HCT116 (cell line): Measurements from ENCODE around the gene CLPTM1L. TPM values are rescaled to one million over a fixed set of nuclear protein-coding genes. Genes with fewer than 3 reads are reported as not detected.

ENCODE experiments used
- ATAC-seq: fragments of 200-7000 bp; cut with Tn5 transposase; 2 replicates; pipeline ENCODE4 v1.9.1; 2020; ENCODE audit warnings: mild to moderate bottlenecking, moderate library complexity
- BruUV-seq: library from RNA; stranded (reverse); fragments of 400-500 nt; replicated peaks from 2 replicates; lab custom pipeline; 2021; lab: Mats Ljungman, UMichigan
- CTCF ChIA-PET: fragments of 300-600 bp; sonication (Branson Sonifier 250); formaldehyde crosslinking; loops from one replicate; lab custom pipeline; 2021; ENCODE audit warnings: antibody characterized with exemption; lab: Charles Lee
- POLR2A ChIA-PET: fragments of 300-600, 350-600 bp; sonication (Branson Sonifier 250); formaldehyde crosslinking; loops from one replicate; lab custom pipeline; 2021; ENCODE audit warnings: antibody characterized with exemption; lab: Charles Lee
- RAD21 ChIA-PET, 2 experiments: fragments of 300-600 bp; sonication (Branson Sonifier 250); formaldehyde crosslinking; loops; one replicate each; lab custom pipeline; 2023; ENCODE audit warnings: low total read pairs in 2 of 2; ENCODE audit not compliant: uncharacterized antibody in 2 of 2, unreplicated experiment in 2 of 2, low non-redundant PET in 1 of 2; lab: Charles Lee
- DNase-seq: peaks from one replicate; pipeline ENCODE4 v3.0.0-alpha.2; 2010; ENCODE audit warnings: low read depth, low spot score
- H2AFZ ChIP-seq: fragments of 200-600 bp; shearing (Covaris generic), sonication (generic); 2 replicates; pipeline ENCODE4 v1.6.1; 2017; ENCODE audit warnings: low read depth, mixed run types, mixed read lengths, antibody characterized with exemption, low read length; ENCODE audit not compliant: poor library complexity, severe bottlenecking
- H3K27ac ChIP-seq: 2 replicates; pipeline ENCODE4 v1.5.1; 2012; ENCODE audit warnings: low read depth, low read length
- H3K27me3 ChIP-seq: fragments of 200-600 bp; sonication (generic); 2 replicates; pipeline ENCODE4 v1.6.1; 2016; ENCODE audit warnings: mixed run types, low read length, mixed read lengths; ENCODE audit not compliant: insufficient read depth
- H3K36me3 ChIP-seq, 2 experiments: fragments of 200-500 bp in 1 of 2; fragments of 200-600 bp in 1 of 2; sonication (Bioruptor generic) in 1 of 2; sonication (generic) in 1 of 2; 2 replicates each; pipeline versions ENCODE4 v1.5.1 to v1.6.1; 2014 to 2016; ENCODE audit warnings: low read length in 2 of 2, inconsistent platforms in 1 of 2, mixed read lengths in 1 of 2, mixed run types in 1 of 2; ENCODE audit not compliant: insufficient read depth in 2 of 2, control insufficient read depth in 1 of 2
- H3K4me1 ChIP-seq, 2 experiments: fragments of 200-600 bp in 1 of 2; sonication (generic) in 1 of 2; 2 replicates each; pipeline versions ENCODE4 v1.5.1 to v1.6.1; 2012 to 2017; ENCODE audit warnings: low read length in 2 of 2, inconsistent platforms in 1 of 2, mild to moderate bottlenecking in 1 of 2, mixed read lengths in 1 of 2, mixed run types in 1 of 2, moderate library complexity in 1 of 2; ENCODE audit not compliant: insufficient read depth in 2 of 2, control insufficient read depth in 1 of 2
- H3K4me2 ChIP-seq: fragments of 200-600 bp; sonication (generic); 2 replicates; pipeline ENCODE4 v1.6.1; 2017; ENCODE audit warnings: mixed run types, low read length, mixed read lengths
- H3K4me3 ChIP-seq, 2 experiments: fragments of 200-600 bp in 1 of 2; sonication (generic) in 1 of 2; replicated peaks in 1 of 2; 2 replicates each; pipeline ENCODE4 v1.5.1; 2011 to 2016; ENCODE audit warnings: low read length in 2 of 2, control low read depth in 1 of 2, low read depth in 1 of 2, mild to moderate bottlenecking in 1 of 2, mixed read lengths in 1 of 2, mixed run types in 1 of 2
- H3K79me2 ChIP-seq: fragments of 200-600 bp; sonication (generic); 2 replicates; pipeline ENCODE4 v1.6.1; 2017; ENCODE audit warnings: mild to moderate bottlenecking, mixed run types, low read length, moderate library complexity, mixed read lengths; ENCODE audit not compliant: insufficient read depth
- H3K9ac ChIP-seq: fragments of 200-600 bp; sonication (generic); 2 replicates; pipeline ENCODE4 v1.6.1; 2016; ENCODE audit warnings: low read length, mixed read lengths
- H3K9me2 ChIP-seq: fragments of 200-600 bp; sonication (generic), shearing (Covaris generic); 2 replicates; pipeline ENCODE4 v1.6.1; 2017; ENCODE audit warnings: mixed run types, mild to moderate bottlenecking, moderate library complexity; ENCODE audit not compliant: insufficient read depth
- H3K9me3 ChIP-seq, 2 experiments: fragments of 200-500 bp in 1 of 2; fragments of 200-600 bp in 1 of 2; sonication (Bioruptor generic) in 1 of 2; sonication (generic) in 1 of 2; 2 replicates each; pipeline ENCODE4 v1.6.1; 2014 to 2017; ENCODE audit warnings: low read length in 2 of 2, mixed read lengths in 2 of 2, inconsistent platforms in 1 of 2, low read depth in 1 of 2, mild to moderate bottlenecking in 1 of 2, mixed run types in 1 of 2, moderate library complexity in 1 of 2; ENCODE audit not compliant: control insufficient read depth in 1 of 2, insufficient read depth in 1 of 2
- H4K20me1 ChIP-seq: fragments of 200-600 bp; sonication (generic), shearing (Covaris generic); 2 replicates; pipeline ENCODE4 v1.6.1; 2017; ENCODE audit warnings: mixed run types, mild to moderate bottlenecking, moderate library complexity; ENCODE audit not compliant: insufficient read depth
- ATF3 ChIP-seq: IDR thresholded peaks from 2 replicates; pipeline ENCODE4 v1.6.1; 2012
- CEBPB ChIP-seq: IDR thresholded peaks from 2 replicates; pipeline ENCODE4 v1.6.1; 2012; ENCODE audit warnings: low read depth
- CTCF ChIP-seq, 3 experiments: fragments of 200-600 bp in 1 of 3; sonication (generic) in 1 of 3; IDR thresholded peaks in 2 of 3; conservative IDR thresholded peaks in 1 of 3; 2 replicates each; pipeline ENCODE4 v1.5.1; 2012 to 2017; ENCODE audit warnings: low read depth in 2 of 3, low read length in 2 of 3, antibody characterized with exemption in 1 of 3, borderline replicate concordance in 1 of 3, control low read depth in 1 of 3, mild to moderate bottlenecking in 1 of 3, mixed read lengths in 1 of 3, mixed run types in 1 of 3, moderate library complexity in 1 of 3; ENCODE audit not compliant: insufficient read depth in 1 of 3
- EZH2 ChIP-seq: fragments of 200-600 bp; sonication (generic); IDR thresholded peaks from 2 replicates; pipeline ENCODE4 v1.6.1; 2017; ENCODE audit warnings: antibody characterized with exemption, mixed run types
- EZH2phosphoT487 ChIP-seq: fragments of 200-600 bp; IDR thresholded peaks from 2 replicates; pipeline ENCODE4 v1.6.1; 2018; ENCODE audit warnings: antibody characterized with exemption, borderline replicate concordance
- JUND ChIP-seq: IDR thresholded peaks from 2 replicates; pipeline ENCODE4 v1.6.1; 2012
- POLR2A ChIP-seq: IDR thresholded peaks from 2 replicates; pipeline ENCODE4 v1.7.0; 2011; ENCODE audit warnings: borderline replicate concordance; ENCODE audit not compliant: insufficient read depth, insufficient read length; ENCODE audit errors: extremely low read depth
- POLR2AphosphoS5 ChIP-seq: IDR thresholded peaks from 2 replicates; pipeline ENCODE4 v1.6.1; 2011; ENCODE audit warnings: mild to moderate bottlenecking, low read depth, low read length, moderate library complexity
- RAD21 ChIP-seq: IDR thresholded peaks from 2 replicates; pipeline ENCODE4 v1.6.1; 2012; ENCODE audit warnings: low read depth, mild to moderate bottlenecking
- REST ChIP-seq: IDR thresholded peaks from 2 replicates; pipeline ENCODE4 v1.6.1; 2012; ENCODE audit warnings: low read depth
- TCF7L2 ChIP-seq: IDR thresholded peaks from 2 replicates; pipeline ENCODE4 v1.7.0; 2011; ENCODE audit warnings: borderline replicate concordance, inconsistent platforms; ENCODE audit not compliant: insufficient read depth, insufficient read length; ENCODE audit errors: extremely low read depth
- YY1 ChIP-seq: IDR thresholded peaks from 2 replicates; pipeline ENCODE4 v1.6.1; 2011; ENCODE audit warnings: low read length, low read depth, moderate library complexity, mild to moderate bottlenecking; ENCODE audit not compliant: insufficient replicate concordance; ENCODE audit errors: extremely low read depth
- intact Hi-C: fragments of 100-400 bp; cut with micrococcal nuclease; formaldehyde crosslinking; loops from 2 replicates; pipeline ENCODE4 v1.10.0; 2022
- total RNA-seq: library from RNA; stranded (reverse); gene quantifications from one replicate; pipeline ENCODE4 v1.2.1, GENCODE V29; 2021; ENCODE audit not compliant: unreplicated experiment

Gene CLPTM1L
- total RNA-seq, 1 experiment from 2014 or later = 98.4 TPM

GRCh38 chr5:1325191-1325741, 19.6 kb downstream of the CLPTM1L start:
- H3K4me1 ChIP-seq = peaks cover 20 to 35% of the 10 kb centered on the region in 2 experiments
- no peaks in the 10 kb centered on the region for H3K27me3 ChIP-seq
- intact Hi-C loops = no loop called here
- ChIA-PET CTCF (no interaction called here), POLR2A (no interaction called here), RAD21 (no interaction called here)
- no peak overlapping the region for H2AFZ ChIP-seq
- H3K36me3 ChIP-seq = peaks cover 11 to 45% of the 10 kb centered on the region in 2 experiments; a peak in 3 of 4 replicates
- no peaks in the 10 kb centered on the region for H3K9me3 ChIP-seq
- H3K27ac ChIP-seq = no peak overlapping the region
- no peak for DNase-seq
- ATAC-seq = no peak
- H3K9ac ChIP-seq = no peak overlapping the region
- no peaks in the 10 kb centered on the region for H3K9me2 ChIP-seq
- BruUV-seq = no TSS peak
- H3K4me3 ChIP-seq = no peak overlapping the region
- H4K20me1 ChIP-seq = peaks cover 5% of the 10 kb centered on the region; the same call in 1 of the 2 replicates
- no peak for TF ChIP-seq CTCF (IDR thresholded peaks at IDR 0.05 in 2 of 3, conservative IDR thresholded peaks at IDR 0.05 in 1 of 3; ENCODE audit: borderline replicate concordance in 1 of 3, insufficient read depth in 1 of 3, low read depth in 2 of 3, low read length in 2 of 3)
- TF ChIP-seq EZH2 = no peak
- no peak for TF ChIP-seq REST
- no peak for TF ChIP-seq EZH2phosphoT487
- TF ChIP-seq YY1 = no peak
- TF ChIP-seq TCF7L2 = no peak
- TF ChIP-seq ATF3 = no peak
- TF ChIP-seq RAD21 = no peak
- no peak for TF ChIP-seq CEBPB
- no peak for TF ChIP-seq POLR2AphosphoS5
- no peak for TF ChIP-seq POLR2A
- TF ChIP-seq JUND = no peak
- TF ChIP-seq, all 23 proteins: peak for 0
- Histone ChIP-seq H3K79me2 (peaks cover 16% of the 10 kb centered on the region; the same call in 1 of the 2 replicates), H3K4me2 (no peak overlapping the region)
